A549 (cell line): ENCODE data around the gene DLG2. TPM values are rescaled to one million over a fixed set of nuclear protein-coding genes. Genes with fewer than 3 reads are reported as not detected.

Source experiments
- ATAC-seq, 2 experiments: fragments of 200-7000 bp in 1 of 2; fragments of >200 bp in 1 of 2; cut with Nextera tagmentation in 1 of 2; cut with Tn5 transposase in 1 of 2; 3 replicates each; pipeline versions ENCODE4 v1.8.0 to v1.9.1; 2018 to 2020; ENCODE audit warnings: mild to moderate bottlenecking in 1 of 2, moderate library complexity in 1 of 2
- CTCF ChIA-PET: fragments of 300-600 bp; sonication (Branson Sonifier 250); formaldehyde crosslinking; extraction: SDS; loops from one replicate; lab custom pipeline; 2021; ENCODE audit warnings: antibody characterized with exemption, inconsistent platforms; lab: Yijun Ruan, JAX
- POLR2A ChIA-PET: fragments of 350-600 bp; formaldehyde crosslinking; extraction: SDS; loops from one replicate; lab custom pipeline; 2021; ENCODE audit warnings: antibody characterized with exemption, inconsistent platforms; lab: Yijun Ruan, JAX
- DNase-seq, 2 experiments: peaks; one replicate each; pipeline versions ENCODE4 v3.0.0 to v3.0.0-alpha.2; 2011 to 2016; ENCODE audit warnings: low read depth in 1 of 2, low spot score in 1 of 2
- FAIRE-seq: peaks from 2 replicates; lab custom pipeline; 2011; peaks lifted over from hg19 to GRCh38; lab: Jason Lieb, UNC
- H3K27ac ChIP-seq, 2 experiments: fragments of >200 bp; sonication (Bioruptor Twin); formaldehyde crosslinking; 3 replicates each; pipeline ENCODE4 v1.5.1; 2016 to 2017
- H3K4me1 ChIP-seq: fragments of >200 bp; sonication (Bioruptor Twin); formaldehyde crosslinking; 3 replicates; pipeline ENCODE4 v1.6.1; 2016
- H3K4me2 ChIP-seq: fragments of >200 bp; sonication (Bioruptor Twin); formaldehyde crosslinking; 3 replicates; pipeline ENCODE4 v1.6.1; 2016
- H3K4me3 ChIP-seq: fragments of >200 bp; sonication (Bioruptor Twin); formaldehyde crosslinking; 3 replicates; pipeline ENCODE4 v1.5.1; 2016
- H3K9me3 ChIP-seq: fragments of >200 bp; sonication (Bioruptor Twin); formaldehyde crosslinking; 3 replicates; pipeline ENCODE4 v1.6.1; 2016
- ATOH8 ChIP-seq: fragments of 250-450 bp; sonication (Bioruptor Pico); IDR thresholded peaks from 2 replicates; pipeline ENCODE4 v1.5.0; 2020; ENCODE audit warnings: low read depth, mild to moderate bottlenecking, moderate library complexity
- BHLHE40 ChIP-seq: IDR thresholded peaks from 2 replicates; pipeline ENCODE4 v1.6.1; 2012; ENCODE audit warnings: low read depth, low read length, inconsistent platforms
- CEBPB ChIP-seq, 2 experiments: fragments of >200 bp in 1 of 2; sonication (Bioruptor Twin) in 1 of 2; formaldehyde crosslinking in 1 of 2; IDR thresholded peaks; 2 replicates each; pipeline ENCODE4 v1.6.1; 2012 to 2016
- FOSB ChIP-seq: fragments of 250-450 bp; sonication (Bioruptor Pico); IDR thresholded peaks from 2 replicates; pipeline ENCODE4 v1.5.0; 2020; ENCODE audit warnings: mild to moderate bottlenecking, moderate library complexity
- HES2 ChIP-seq: fragments of >200 bp; sonication (Bioruptor Twin); formaldehyde crosslinking; IDR thresholded peaks from 2 replicates; pipeline ENCODE4 v1.6.1; 2016
- HOXB13 ChIP-seq: fragments of 250-450 bp; sonication (Bioruptor Pico); IDR thresholded peaks from 2 replicates; pipeline ENCODE4 v1.5.0; 2020; ENCODE audit warnings: low read depth, mild to moderate bottlenecking, moderate library complexity
- JUNB ChIP-seq: fragments of >200 bp; sonication (Bioruptor Twin); formaldehyde crosslinking; IDR thresholded peaks from 2 replicates; pipeline ENCODE4 v1.6.1; 2016
- KDM1A ChIP-seq: fragments of 200-600 bp; sonication (generic); IDR thresholded peaks from 2 replicates; pipeline ENCODE4 v1.6.1; 2016; ENCODE audit warnings: low read depth, mild to moderate bottlenecking
- MAFK ChIP-seq: fragments of 450-650 bp; IDR thresholded peaks from 2 replicates; pipeline ENCODE4 v1.6.1; 2014; ENCODE audit not compliant: partially characterized antibody
- MAZ ChIP-seq: fragments of 150-350 bp; IDR thresholded peaks from 2 replicates; pipeline ENCODE4 v1.6.1; 2014; ENCODE audit warnings: antibody characterized with exemption, low read depth, low read length, borderline replicate concordance
- NPAS2 ChIP-seq: fragments of 250-450 bp; sonication (Bioruptor Pico); IDR thresholded peaks from 2 replicates; pipeline ENCODE4 v1.8.0; 2022; ENCODE audit warnings: mild to moderate bottlenecking, moderate library complexity, borderline replicate concordance
- NR3C1 ChIP-seq: fragments of >200 bp; sonication (Bioruptor Twin); formaldehyde crosslinking; IDR thresholded peaks from 3 replicates; pipeline ENCODE4 v1.6.1; 2017
- PBX3 ChIP-seq: IDR thresholded peaks from 2 replicates; pipeline ENCODE4 v1.6.1; 2012
- PHF8 ChIP-seq: fragments of 200-600 bp; sonication (generic); IDR thresholded peaks from 2 replicates; pipeline ENCODE4 v1.6.1; 2016; ENCODE audit warnings: low read depth, mild to moderate bottlenecking, antibody characterized with exemption, moderate library complexity, borderline replicate concordance
- REST ChIP-seq: fragments of 200-600 bp; sonication (generic); IDR thresholded peaks from 2 replicates; pipeline ENCODE4 v1.6.1; 2016; ENCODE audit warnings: antibody characterized with exemption, mild to moderate bottlenecking, moderate library complexity
- SMC3 ChIP-seq: fragments of >200 bp; sonication (Bioruptor Twin); formaldehyde crosslinking; IDR thresholded peaks from 3 replicates; pipeline ENCODE4 v1.6.1; 2018; ENCODE audit warnings: inconsistent platforms
- TP53 ChIP-seq: fragments of 250-450 bp; sonication (Bioruptor Pico); IDR thresholded peaks from 2 replicates; pipeline ENCODE4 v1.5.0; 2021; ENCODE audit warnings: mild to moderate bottlenecking, moderate library complexity
- WGBS: methylation state at CpG from one replicate; pipeline ENCODE4 v1.1.6; 2017; ENCODE audit errors: missing lambda C conversion rate; 5-methylcytosine and 5-hydroxymethylcytosine counted together
- polyA plus RNA-seq, 4 experiments: library from polyadenylated mRNA; depleted of rRNA in 3 of 4; stranded (reverse); fragments of >200 nt; fragmentation: RNase III in 1 of 4; extraction: RNeasy Plus Mini Kit Qiagen cat#74134 plus additional on column Dnase treatment in 1 of 4; gene quantifications; 2 replicates in 3 of 4; 3 replicates in 1 of 4; pipeline ENCODE4 v1.2.3, GENCODE V29; 2011 to 2017

Gene DLG2
- polyA plus RNA-seq, 2 of the 4 experiments (the other 2 are of a cell fraction): 0.26 to 0.79 TPM

GRCh38 chr11:84130646-84131427, 1496.3 kb downstream of the DLG2 start:
- ATAC-seq: no peak
- no peak for DNase-seq
- Histone ChIP-seq H3K4me1 (no peaks in the 10 kb centered on the region), H3K27ac (no peak overlapping the region), H3K4me2 (no peak overlapping the region), H3K4me3 (no peak overlapping the region), H3K9me3 (no peaks in the 10 kb centered on the region)
- ChIA-PET CTCF (no interaction called here), POLR2A (no interaction called here)
- TF ChIP-seq NR3C1: no peak
- no peak for TF ChIP-seq MAFK
- no peak for TF ChIP-seq ATOH8
- no peak for TF ChIP-seq PHF8
- no peak for TF ChIP-seq BHLHE40
- no peak for TF ChIP-seq KDM1A
- TF ChIP-seq REST: no peak
- TF ChIP-seq MAZ: no peak
- no peak for TF ChIP-seq JUNB
- TF ChIP-seq HES2: no peak
- TF ChIP-seq HOXB13 (CRISPR knock-in tag): no peak
- no peak for TF ChIP-seq NPAS2 (CRISPR knock-in tag)
- WGBS: 30% methylated on average over 3 of the region's 3 CpGs
- FAIRE-seq: no peak

- ChIA-PET POLR2A (no interaction called here), CTCF (no interaction called here)
- H3K4me2 ChIP-seq: no peak overlapping the region
- DNase-seq (no peak), ATAC-seq (no peak), FAIRE-seq (no peak)
- H3K4me1 ChIP-seq: no peaks in the 10 kb centered on the region
- no peak overlapping the region for H3K4me3 ChIP-seq
- H3K27ac ChIP-seq: no peak overlapping the region
- no peaks in the 10 kb centered on the region for H3K9me3 ChIP-seq
- WGBS: 13% methylated on average over 2 of the region's 2 CpGs
- TF ChIP-seq TP53 (CRISPR knock-in tag) (no peak), FOSB (CRISPR knock-in tag) (no peak), NPAS2 (CRISPR knock-in tag) (no peak), PBX3 (no peak), REST (no peak), SMC3 (no peak), CEBPB (IDR thresholded peaks at IDR 0.05) (no peak)
Measured at GRCh38 chr11:84129961-84130576, 1497.1 kb downstream of the DLG2 start.
